ENCODE results near the gene CKMT1A.
"Not testable (repeated sequence)": the region's sequence is repeated elsewhere in the genome, so short reads cannot be mapped to it uniquely, and the experiment has no call there.

GRCh38 chr15:43689604-43690301 lies 3.9 kb upstream of the CKMT1A start:
- not testable (repeated sequence) for TF ChIP-seq CTCF (IDR thresholded peaks at IDR 0.05); ZFX (IDR thresholded peaks at IDR 0.05; ENCODE audit: borderline replicate concordance)

Data from 22Rv1 (cell line).